ENCODE data around the gene PTGFRN.

The PTGFRN gene

DNA sequence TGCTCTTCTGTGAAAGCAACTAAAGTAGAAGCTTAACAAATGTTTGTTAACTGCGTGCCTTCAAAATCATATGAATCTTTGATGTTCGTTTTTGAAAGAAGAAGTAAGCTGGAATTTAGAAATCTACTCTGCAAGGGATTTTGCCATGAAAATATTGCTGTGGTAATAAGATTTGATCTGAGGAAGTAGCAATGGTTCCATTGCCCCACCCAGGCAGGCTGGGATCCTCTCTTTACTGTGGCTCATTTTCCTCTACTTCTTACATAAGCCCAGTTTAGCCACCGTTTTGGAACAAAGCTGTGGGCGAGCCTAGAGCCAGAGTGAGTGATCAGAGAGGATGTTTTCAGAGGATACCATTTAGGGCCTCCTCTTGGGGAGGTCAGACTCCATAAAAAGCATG lies 20.3 kb upstream of the PTGFRN start:
- DNase-seq (ENCODE audit: low read depth): no peak

DNA sequence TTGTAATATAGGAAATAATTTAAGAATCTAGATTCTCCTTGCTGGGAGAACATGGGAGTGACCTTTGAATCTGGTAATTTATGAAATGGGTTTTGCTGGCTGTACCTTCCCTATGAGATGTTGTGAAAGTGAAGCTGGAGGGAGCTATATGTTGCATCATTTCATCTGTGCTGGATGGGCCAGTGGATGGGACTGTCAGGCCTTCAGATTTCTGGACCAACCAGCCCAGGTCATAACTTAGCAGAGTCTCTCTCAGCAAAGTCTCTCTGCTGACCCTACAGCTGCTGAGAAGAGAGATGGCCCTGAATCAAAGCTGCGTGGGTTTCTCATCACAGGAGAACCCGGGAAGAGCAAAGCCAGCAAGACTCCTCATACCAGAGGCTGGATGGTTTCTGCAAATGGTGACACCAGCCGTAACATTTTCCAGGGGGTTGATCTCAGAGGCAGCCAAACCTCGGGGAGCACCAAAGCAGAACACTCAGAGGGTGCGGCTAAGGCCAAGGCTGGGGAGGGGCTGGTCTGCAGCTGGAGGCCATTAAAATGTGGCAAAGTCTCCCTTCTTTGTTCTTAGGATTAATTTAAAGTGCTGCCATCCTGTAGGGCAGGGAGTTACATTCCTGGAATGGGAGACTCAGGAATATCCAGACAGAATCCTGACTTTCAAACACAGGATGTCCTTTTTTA lies 18.2 kb upstream of the PTGFRN start:
- no peak for DNase-seq (ENCODE audit: low read depth)

DNA sequence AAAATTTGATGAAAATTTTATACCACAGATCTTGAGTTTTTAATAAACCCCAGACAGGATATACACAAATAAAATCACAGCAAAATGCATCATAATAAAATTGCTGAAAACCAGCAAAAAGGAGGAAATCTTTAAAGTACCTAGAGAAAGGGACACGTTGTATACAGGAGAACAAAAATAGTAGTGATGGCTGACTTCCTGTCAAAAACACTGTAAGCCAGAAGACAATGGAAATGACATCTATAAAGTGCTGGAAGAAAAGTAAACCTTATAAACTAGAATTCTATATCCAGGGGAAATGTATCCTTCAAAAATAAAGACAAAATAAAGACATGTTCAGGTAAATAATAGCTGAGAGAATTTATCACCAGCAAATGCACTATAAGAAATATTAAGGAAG lies 14.6 kb upstream of the PTGFRN start:
- no peak for DNase-seq (ENCODE audit: low read depth)

DNA sequence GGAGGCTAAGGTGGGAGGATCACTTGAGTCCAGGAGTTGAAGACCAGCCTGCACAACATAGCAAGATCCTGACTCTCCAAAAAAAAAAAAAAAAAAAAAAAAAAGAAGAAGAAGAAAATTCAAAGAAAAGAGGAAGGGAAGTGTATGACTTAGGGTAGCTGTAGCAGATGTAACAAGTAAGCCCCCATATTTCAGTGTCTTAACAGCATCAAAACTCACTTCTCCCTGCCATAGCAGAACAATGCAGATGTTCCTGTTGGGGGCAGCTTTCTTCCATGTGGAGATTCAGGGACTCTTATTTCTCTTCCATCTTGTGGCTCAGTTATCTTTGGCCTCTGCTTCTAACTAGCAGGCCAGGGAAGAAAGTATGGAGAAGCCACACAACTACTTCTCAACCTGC lies 10.2 kb upstream of the PTGFRN start:
- no peak for DNase-seq (ENCODE audit: low read depth)

DNA sequence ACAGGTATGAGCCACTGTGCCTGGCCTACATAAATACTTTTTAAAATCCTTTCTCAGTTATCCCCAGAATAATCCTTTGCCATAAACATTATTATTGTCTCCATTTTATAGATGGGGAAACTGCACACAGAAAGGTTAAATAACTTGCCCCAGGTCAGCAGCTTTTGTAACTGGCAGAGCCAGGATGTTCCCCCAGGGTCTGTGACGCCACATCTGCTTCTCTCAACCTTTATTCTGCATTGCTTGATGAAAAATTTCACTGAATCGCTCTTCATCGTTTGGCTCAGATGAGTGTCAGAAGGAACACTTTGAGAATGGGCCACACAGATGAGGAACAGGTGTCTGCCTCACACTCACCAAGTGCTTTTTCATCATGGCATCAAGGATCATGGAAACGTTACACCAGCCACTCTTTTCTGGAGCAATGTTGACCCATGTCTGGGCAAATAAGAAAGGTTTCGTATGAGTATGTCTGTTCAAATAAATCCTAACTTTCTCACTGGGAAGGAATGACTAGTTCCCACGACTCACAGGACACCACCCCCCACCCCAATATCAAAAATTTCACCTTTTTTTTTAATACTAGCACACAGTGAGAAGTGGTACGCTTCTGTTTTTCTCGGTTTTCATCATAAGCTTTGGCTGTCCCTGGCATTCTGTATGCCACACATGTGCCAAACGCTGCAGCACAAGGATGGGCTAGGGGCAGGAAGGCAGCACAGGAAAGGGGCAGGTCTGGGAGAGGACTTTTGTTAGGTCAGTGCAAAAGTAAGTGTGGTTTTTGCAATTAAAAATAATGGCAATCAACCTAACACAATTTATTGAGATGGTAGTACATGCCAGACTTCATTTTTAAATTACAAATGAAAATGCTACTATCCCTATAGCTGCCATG lies 9.0 kb upstream of the PTGFRN start:
- no peak for DNase-seq (ENCODE audit: low read depth)

DNA sequence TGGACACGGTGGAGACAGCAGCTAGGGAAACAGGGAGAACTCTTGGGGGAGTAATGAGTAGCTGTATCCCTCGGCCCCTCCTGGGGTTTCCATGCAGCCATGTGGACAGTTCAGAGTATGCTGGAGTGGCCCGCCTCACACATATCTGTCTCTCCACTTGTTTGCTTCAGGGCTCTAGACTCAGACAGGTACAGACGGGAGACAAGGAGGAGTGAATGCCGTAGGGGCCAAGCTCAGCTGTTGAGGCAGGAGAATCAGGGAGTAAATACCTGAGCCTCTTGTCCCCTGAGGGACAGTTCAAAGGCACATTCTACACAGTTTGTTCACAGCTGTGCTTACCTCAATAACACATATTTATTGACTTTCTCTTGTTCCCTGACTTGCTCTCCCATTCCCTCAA lies 7.7 kb upstream of the PTGFRN start:
- no peak for DNase-seq (ENCODE audit: low read depth)

DNA sequence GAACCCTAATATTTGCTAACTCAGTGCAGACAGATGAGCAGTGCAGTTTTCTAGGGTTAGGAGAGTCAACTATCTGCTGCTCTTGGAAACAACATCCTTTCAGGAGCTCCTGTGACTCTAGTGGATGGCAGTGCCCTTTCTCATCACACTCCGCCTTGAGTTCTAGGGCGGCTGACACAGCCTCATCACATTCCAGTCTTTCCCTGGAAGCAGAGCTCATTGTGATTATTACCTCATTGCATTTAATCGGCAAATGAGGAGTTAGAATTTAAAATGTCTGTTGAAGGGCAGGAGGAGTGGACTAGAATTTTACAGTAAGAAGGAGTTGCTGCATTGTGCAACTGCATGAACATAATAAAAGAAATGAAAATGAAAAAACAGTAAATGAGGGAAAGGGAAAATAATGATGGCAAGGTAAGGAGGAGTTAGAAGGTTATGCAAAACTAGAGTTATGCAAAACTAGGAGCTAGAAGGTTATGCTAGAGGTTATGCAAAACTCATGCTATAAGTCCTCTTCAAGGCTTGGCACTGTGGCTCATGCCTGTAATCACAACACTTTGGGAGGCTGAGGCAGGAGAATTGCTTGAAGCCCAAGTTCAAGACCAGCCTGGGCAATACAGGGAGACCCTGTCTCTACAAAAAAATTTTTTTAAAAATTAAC lies 6.9 kb upstream of the PTGFRN start:
- no peak for DNase-seq (ENCODE audit: low read depth)

DNA sequence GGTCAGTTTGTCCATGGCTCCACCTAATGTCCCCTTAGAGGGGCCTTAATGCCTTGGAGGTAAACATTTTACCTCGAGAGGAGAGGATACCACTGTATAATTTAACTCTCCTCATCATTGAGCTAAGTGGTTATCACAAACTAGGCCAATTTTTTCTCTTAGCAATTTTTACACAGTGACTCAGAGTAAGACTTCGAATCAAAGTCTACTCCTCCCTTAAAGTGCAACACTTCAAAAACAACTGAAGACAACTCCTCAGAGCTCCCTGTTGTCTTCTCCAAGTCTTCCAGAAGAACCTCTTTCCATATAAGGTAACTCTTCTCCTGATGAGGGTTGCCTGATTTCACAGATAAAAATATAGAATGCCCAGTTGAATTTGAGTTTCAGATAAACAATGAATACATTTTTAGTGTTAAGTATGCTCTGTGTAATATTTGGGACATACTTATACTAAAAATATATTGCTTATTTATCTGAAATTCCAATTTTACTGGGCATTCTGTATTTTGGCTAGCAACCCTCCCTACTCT lies 4.9 kb upstream of the PTGFRN start:
- DNase-seq (ENCODE audit: low read depth): no peak

DNA sequence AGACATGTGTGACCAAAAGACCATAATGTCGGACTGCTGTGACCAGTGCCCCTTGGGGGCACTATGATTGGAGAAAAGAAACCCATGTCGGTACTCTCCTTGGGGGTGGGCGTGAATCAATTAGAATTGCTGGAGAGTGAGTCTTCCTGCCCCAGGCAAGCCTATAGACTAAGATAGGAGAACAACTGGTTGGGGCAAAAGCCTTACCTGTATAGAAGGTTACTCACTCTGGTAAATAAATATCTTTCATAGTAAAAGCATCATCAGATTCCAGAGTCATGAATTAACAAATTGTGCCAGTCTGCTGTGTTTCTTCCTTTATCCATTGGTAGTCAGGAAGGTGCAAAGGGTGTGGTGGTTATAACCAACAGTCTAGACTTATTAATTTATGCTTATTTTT lies 2.9 kb upstream of the PTGFRN start:
- no peak for DNase-seq (ENCODE audit: low read depth)

DNA sequence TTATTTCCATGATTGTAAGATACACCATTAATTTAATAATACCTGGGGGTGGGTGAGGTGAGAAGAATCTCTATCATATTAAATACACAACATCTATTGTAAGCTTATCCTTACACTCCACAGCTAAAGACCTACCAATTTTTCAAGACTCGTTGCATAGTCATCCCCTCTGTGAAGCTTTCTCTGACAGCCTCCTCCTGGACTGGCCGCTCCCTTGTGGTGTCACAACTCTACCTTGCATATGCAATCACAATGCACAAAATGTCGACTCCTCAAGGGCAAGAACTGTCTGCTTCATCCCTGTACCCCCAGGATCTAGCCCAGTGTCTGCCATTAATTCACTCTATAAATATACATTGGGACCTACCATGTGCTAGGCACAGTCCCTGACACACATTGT lies 2.4 kb upstream of the PTGFRN start:
- no peak for DNase-seq (ENCODE audit: low read depth)

DNA sequence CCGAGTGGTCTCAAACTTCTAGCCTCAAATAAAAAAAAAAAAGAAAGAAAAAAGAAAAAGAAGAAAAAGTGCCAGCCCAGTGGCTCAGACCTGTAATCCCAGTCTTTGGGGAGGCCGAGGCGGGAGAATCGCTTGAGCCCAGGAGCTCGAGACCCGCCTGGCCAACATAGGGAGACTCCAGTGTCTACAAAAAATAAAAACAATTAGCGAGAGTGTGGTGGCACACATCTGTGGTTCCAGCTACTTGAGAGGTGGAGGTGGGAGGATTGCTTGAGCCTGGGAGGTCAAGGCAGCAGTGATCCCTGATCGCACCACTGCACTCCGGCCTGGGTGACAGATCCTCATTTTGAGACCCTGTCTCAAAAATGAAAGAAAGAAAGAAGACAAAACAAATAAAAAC lies 1.4 kb upstream of the PTGFRN start:
- DNase-seq (ENCODE audit: low read depth): no peak

DNA sequence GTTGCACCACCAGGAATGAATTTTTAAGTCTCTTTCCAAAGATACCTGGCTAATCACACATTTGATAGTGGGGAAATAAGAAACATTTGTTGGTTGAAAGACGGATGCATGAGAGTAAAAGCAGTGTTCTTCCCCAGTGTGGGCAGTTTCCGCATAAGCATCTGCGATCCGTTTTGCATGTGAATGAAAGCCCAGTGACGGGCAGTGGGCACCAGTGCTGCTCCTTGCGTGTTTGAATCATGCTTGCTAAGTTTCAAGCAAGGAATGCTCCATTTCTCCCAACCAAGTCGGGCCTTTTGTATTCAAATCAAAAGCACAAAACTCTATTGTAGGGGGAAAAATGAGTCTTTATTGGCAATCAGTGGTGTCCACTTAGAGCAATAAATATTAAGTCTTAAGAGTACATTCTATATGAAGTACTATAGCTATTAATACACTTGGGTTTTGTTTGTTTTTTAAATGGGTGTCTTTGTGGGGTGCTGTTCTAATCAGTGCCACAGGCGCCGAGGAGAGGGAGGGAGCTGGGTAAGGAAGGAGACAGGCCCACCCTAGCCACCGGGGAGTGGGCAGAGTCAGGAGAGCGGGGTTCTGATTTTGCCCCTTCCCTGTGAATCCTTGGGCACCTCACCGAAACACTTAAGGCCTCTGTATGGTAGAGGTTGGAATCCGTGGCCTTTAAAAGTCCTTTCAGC lies 750 bp upstream of the PTGFRN start:
- no peak for DNase-seq (ENCODE audit: low read depth)

DNA sequence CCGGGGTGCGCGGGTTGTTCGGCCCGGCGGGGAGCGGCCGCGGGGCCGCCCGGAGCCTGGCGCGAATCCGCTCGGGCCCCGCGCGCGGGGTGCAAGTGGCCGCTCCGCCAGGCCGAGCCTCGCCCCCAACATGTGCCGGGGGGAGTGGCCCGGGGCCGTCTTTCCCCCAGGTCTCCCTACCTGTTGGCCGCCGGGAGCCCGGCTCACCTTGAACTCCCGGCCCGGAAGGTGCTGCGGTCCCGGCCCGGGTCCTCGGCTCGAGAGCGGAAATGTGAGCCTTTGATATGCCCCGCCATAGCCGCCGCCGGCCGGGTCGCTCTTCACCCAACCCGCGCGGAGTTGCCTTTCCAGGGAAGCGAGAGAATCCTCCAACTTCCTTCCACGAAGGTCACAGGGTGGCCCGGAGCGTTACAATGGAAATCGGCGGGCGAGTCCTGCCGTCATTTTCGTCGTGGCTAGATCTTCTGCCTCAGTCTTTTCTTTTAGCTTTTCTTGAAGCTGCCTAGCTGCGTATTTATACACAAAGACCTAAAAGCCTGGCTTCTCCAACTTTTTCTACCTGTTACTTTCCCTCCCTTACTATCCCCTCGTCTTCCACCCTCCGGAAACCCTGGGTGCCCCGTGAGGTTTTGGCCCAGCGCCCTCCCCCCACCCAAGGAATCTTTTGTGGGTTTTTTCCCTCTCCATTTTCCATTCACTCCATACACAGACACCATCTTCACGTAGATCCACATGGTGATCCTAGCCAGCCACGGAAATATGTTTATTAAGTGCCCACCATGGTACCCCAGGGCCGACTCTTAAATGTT lies 867 bp downstream of the PTGFRN start:
- no peak for DNase-seq (ENCODE audit: low read depth)

DNA sequence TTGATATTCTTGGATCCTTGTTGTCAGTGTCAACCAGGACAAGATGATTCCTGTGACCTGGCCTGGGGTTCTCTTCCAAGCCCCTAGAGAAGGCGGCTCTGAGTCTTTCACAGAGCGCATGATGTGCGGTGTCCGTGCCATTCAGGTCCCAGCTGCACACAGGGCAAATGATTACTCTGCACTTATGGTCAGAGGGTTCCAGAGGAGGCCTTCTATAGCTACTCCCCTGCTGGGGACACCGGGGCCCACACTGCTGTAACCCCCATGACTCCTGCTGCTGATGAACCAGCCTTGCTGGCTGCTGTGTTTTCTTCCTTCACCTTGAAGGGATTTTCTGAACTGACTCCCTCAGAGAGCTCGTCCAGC lies 1.5 kb downstream of the PTGFRN start:
- DNase-seq (ENCODE audit: low read depth): no peak

DNA sequence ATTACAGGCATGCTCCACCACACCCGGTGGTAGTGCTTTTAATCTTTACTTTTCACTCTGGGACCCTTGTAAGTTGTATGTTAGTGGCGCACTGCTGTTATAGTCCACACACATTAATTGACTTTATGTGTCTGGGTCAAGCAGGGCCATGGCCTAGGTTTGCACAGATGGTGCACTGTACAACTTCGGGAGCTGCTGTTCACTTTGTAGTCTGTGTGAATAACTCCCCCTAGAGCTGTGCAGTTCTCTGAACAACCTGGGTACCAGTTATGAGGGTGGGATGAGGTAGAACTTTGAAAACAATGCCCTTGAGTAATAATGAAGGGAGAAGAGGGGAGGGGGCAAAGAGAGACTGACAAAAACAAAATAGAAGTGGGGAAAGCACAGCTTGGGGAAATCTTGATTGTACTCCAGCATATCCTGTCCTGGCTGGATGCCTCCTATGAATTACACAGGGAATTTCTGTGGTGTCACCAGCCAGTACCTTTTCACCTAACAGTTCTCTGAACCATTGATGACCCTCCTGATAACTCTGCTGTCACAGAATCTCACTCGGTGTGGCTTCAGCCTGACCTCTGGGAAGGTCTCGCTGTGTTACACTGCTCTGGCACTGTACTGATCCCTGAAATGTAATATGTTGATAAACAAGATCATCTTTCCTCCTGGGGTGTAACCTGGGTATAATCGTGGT lies 2.2 kb downstream of the PTGFRN start:
- DNase-seq (ENCODE audit: low read depth): no peak

DNA sequence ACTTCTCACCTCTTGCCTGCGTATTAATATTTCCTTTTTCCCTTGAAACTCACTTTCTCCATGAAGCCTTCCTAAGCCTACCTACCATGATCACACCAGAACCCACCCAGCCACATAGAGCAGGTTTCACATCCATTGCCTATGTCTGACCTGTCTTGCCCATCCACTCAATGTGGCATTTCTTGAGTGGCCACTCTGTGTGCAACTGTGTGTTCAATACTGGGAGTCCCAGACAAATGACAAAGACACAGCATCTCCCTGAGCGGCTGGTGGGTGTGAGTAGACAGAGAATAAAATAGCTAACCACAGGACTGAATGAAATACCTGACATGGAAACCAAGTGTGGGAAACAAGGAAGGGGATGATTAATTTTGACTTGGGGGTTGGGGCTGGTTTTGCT lies 3.1 kb downstream of the PTGFRN start:
- DNase-seq (ENCODE audit: low read depth): no peak

DNA sequence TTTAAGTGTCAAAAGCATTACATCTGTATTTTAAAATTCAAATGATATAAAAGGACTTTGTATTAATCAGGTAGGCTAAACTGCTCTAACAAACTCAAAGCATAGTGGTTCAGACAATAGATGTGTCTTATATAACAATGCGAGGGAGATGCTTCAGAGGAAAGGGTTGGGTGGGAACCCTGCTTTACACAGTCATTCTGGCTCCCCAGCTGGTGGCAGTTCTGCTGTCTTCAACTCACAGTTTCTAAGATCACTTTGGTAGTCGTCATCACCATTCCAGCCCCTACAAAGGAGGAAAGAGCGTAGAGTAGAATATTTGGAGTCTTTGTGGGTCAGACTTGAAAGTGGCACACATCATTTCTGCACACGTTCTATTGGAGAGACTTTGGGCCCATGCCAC lies 4.2 kb downstream of the PTGFRN start:
- no peak for DNase-seq (ENCODE audit: low read depth)

DNA sequence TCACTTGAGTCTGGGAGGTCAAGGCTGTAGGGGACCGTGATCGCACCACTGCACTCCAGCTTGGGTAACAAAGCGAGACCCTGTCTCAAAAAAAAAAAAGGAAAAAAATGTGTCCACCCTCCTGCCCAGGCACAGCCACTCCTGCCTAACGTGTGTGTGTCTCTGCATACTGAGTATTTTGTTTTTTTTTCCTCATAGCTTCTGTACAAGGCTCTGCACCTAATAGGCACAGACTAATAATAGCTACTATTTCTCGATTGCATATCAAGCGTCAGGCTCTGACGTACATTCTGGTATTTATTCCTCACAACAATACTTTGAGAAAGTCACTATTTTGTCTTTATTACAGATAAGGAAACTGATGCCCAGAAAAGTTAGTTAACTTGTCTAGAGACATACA lies 5.0 kb downstream of the PTGFRN start:
- DNase-seq (ENCODE audit: low read depth): no peak

DNA sequence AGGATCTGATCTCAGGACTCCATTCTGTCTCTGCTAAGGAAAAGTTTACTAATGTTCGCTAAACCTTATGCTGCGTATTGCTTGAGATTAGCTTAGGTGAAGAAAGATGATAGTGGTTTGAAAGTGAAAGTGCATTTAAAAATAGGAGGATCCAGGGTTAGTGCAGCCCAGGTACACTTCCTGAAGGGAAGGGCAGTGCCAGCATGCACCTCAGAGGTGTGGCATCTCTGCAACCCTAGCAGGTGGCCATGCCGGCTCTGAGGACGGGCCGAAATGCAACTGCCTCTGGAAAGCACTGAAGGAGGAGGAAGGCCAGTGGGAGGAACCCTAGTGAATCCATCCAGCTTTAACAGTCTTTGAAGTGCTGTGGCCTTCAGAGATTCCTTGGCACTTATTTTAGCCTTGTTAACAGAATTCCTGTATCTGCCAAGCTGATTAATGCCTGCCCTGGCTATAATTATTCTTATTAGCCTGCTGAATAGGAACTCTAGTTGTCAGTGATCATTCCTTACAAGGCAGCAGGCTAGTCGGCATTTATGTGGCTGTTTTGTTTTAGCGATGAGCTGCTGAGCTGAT lies 5.5 kb downstream of the PTGFRN start:
- no peak for DNase-seq (ENCODE audit: low read depth)

DNA sequence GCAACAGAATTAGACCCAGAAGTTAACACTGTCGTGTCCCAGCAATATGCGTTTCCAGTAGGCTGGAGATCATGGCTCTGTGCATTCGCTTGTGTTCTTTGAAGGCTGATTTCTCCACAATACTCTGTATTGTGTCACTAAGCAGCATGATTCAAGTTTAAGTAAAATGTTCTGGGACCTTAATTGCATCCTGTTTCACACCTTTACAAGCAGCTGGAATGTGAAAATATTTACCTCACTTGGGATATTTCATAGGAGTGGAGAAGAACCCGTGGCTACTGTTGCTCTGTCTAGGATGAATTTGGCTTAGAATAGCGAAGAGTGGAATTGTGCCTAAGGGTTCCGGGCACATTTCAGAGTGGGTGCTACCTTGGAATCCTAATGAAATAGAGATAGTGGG lies 6.3 kb downstream of the PTGFRN start:
- no peak for DNase-seq (ENCODE audit: low read depth)

Data from GM04503 (cell line).